Panc1 (cell line): ENCODE data around the gene EXT2. TPM values are rescaled to one million over a fixed set of nuclear protein-coding genes. Genes with fewer than 3 reads are reported as not detected.

Source experiments
- ATAC-seq: fragments of 200-7000 bp; cut with Tn5 transposase; 2 replicates; pipeline ENCODE4 v1.9.1; 2020; ENCODE audit warnings: mild to moderate bottlenecking, moderate library complexity
- BruUV-seq: library from RNA; stranded (reverse); fragments of 400-500 nt; replicated peaks from 2 replicates; lab custom pipeline; 2021; lab: Mats Ljungman, UMichigan
- CTCF ChIA-PET: fragments of 300-600 bp; sonication (Branson Sonifier 250); formaldehyde crosslinking; loops from one replicate; lab custom pipeline; 2022; ENCODE audit warnings: antibody characterized with exemption; lab: Charles Lee
- POLR2A ChIA-PET: fragments of 300-600 bp; sonication (Branson Sonifier 250); formaldehyde crosslinking; loops from one replicate; lab custom pipeline; 2022; ENCODE audit warnings: antibody characterized with exemption; lab: Charles Lee
- DNase-seq: peaks from one replicate; pipeline ENCODE4 v3.0.0-alpha.2; 2010; ENCODE audit warnings: low read depth, low spot score
- H3K27ac ChIP-seq: 2 replicates; pipeline ENCODE4 v1.5.1; 2011; ENCODE audit warnings: mild to moderate bottlenecking, low read length, inconsistent platforms
- H3K27me3 ChIP-seq: fragments of 200-500 bp; sonication (Bioruptor generic); 2 replicates; pipeline ENCODE4 v1.6.0; 2014; ENCODE audit warnings: low read length, inconsistent platforms; ENCODE audit not compliant: control insufficient read depth, insufficient read depth
- H3K36me3 ChIP-seq: fragments of 200-500 bp; sonication (Bioruptor generic); 2 replicates; pipeline ENCODE4 v1.5.1; 2014; ENCODE audit warnings: inconsistent platforms, mild to moderate bottlenecking, low read length, moderate library complexity; ENCODE audit not compliant: control insufficient read depth, insufficient read depth
- H3K4me1 ChIP-seq: 2 replicates; pipeline ENCODE4 v1.5.1; 2011; ENCODE audit warnings: inconsistent platforms, mild to moderate bottlenecking, low read length, moderate library complexity; ENCODE audit not compliant: control insufficient read depth, insufficient read depth
- H3K4me3 ChIP-seq, 2 experiments: 2 replicates each; pipeline ENCODE4 v1.5.1; 2011 to 2012; ENCODE audit warnings: low read depth in 2 of 2, low read length in 2 of 2, mild to moderate bottlenecking in 2 of 2, inconsistent platforms in 1 of 2, moderate library complexity in 1 of 2
- H3K9me3 ChIP-seq: fragments of 200-500 bp; sonication (Bioruptor generic); 2 replicates; pipeline ENCODE4 v1.5.1; 2014; ENCODE audit warnings: low read depth, mild to moderate bottlenecking, inconsistent platforms, low read length, moderate library complexity; ENCODE audit not compliant: control insufficient read depth, insufficient read depth
- CTCF ChIP-seq: fragments of 450-650 bp; IDR thresholded peaks from 2 replicates; pipeline ENCODE4 v1.5.1; 2017; ENCODE audit warnings: mild to moderate bottlenecking
- POLR2AphosphoS5 ChIP-seq: IDR thresholded peaks from 2 replicates; pipeline ENCODE4 v1.6.1; 2012; ENCODE audit warnings: mild to moderate bottlenecking, low read depth, low read length, moderate library complexity
- REST ChIP-seq, 2 experiments: IDR thresholded peaks; 2 replicates each; pipeline ENCODE4 v1.6.1; 2011 to 2012; ENCODE audit warnings: low read depth in 2 of 2, control low read depth in 1 of 2, low read length in 1 of 2, mild to moderate bottlenecking in 1 of 2, moderate library complexity in 1 of 2; ENCODE audit not compliant: insufficient read depth in 1 of 2
- SIN3A ChIP-seq: IDR thresholded peaks from 2 replicates; pipeline ENCODE4 v1.6.1; 2012; ENCODE audit warnings: low read depth, mild to moderate bottlenecking, low read length, moderate library complexity, borderline replicate concordance; ENCODE audit not compliant: insufficient read depth
- TCF7L2 ChIP-seq: IDR thresholded peaks from 2 replicates; pipeline ENCODE4 v1.6.1; 2011; ENCODE audit warnings: mild to moderate bottlenecking, low read depth, low read length, inconsistent platforms
- in situ Hi-C: cut with HindIII; loops from 2 replicates; pipeline ENCODE4 v1.10.0; 2016; ENCODE audit warnings: low sequenced_read_pairs, low pct_unique_long_range_greater_than_20kb
- intact Hi-C: fragments of 100-400 bp; cut with micrococcal nuclease; formaldehyde crosslinking; loops from one replicate; pipeline ENCODE4 v1.10.0; 2022; ENCODE audit not compliant: unreplicated experiment
- total RNA-seq: library from RNA; stranded (reverse); gene quantifications from one replicate; pipeline ENCODE4 v1.2.1, GENCODE V29; 2021; ENCODE audit not compliant: unreplicated experiment

The EXT2 gene
- total RNA-seq, 1 experiment from 2014 or later, result 57.5 TPM

DNA sequence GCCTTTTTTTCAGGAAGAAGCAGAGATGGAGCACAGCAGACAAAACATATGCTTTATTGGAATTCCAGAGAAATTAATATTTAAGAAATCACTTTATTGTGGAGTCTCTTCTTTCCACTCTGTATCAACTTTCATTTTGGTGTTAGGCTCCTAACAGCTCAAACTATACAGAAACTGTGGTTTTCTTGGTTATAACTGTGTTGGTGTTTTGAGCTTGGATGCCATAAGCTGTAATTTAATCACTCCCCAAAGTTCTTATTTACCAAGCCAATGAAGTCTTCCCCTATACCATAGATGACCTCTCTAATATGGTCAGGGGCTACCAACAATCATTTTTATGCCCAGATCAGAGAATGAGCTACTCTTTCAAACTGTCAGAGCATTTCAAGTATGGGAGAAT lies 90.0 kb downstream of the EXT2 start:
- DNase-seq (no peak), ATAC-seq (no peak)
- BruUV-seq, result no TSS peak
- no peak overlapping the region for H3K27ac ChIP-seq
- TF ChIP-seq CTCF (no peak), POLR2AphosphoS5 (no peak), SIN3A (no peak), REST (IDR thresholded peaks at IDR 0.05; ENCODE audit: insufficient read depth in 1 of 2, low read depth in 2 of 2, low read length in 1 of 2) (no peak), TCF7L2 (no peak)
- H3K27me3 ChIP-seq, result no peaks in the 10 kb centered on the region
- no peak overlapping the region for H3K4me3 ChIP-seq
- ChIA-PET CTCF (interaction anchor here (0.6 to 0.7 kb wide), 2 partner anchors 11 to 329 kb away, joined by 3 read pairs; no protein-coding TSS in a partner anchor), POLR2A (interaction anchor here (0.7 kb wide), 1 partner anchor 78 kb away, joined by 3 read pairs; no protein-coding TSS in a partner anchor)
- H3K4me1 ChIP-seq, result 0 out of 2 replicates have a peak, but pooled peaks cover under 1% of the 10 kb centered on the region
- in situ Hi-C loops (no loop called here), intact Hi-C loops (no loop called here)
- H3K9me3 ChIP-seq, result peaks cover 8% of the 10 kb centered on the region; the same call in 1 of the 2 replicates
- no peaks in the 10 kb centered on the region; the same call in 1 of the 2 replicates for H3K36me3 ChIP-seq

DNA sequence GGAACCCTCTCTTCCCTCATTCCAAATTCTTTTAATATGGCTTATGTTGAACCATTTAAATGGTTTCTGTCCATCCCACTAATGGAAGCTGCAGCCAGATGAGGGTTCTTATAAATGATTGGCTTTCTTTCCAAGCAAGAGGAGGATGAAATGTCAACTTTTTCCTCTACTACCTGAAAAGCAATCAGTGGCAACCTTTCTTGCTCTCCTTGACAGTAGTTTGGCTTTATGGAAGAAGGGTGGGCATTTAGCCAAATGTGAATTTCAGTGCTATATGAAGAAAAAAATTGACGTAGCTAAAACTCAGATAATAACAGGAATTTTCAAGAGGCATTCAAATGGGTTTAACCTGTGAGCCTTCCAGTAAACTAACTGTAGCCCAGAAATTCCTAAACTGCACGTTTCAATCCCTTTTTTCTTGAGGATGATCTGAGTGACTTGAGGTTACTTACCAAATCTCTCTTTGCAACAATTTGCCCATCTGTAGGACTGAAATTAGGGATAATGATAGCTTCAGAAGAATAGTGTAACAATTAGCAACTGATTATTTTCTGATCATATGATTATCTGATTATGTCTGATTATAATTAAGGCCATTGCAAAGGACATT lies 90.9 kb downstream of the EXT2 start:
- POLR2A ChIA-PET, result no interaction called here
- intact Hi-C loops, result no loop called here
- BruUV-seq, result no TSS peak

More for the DNA sequence above, 90.9 kb downstream of the EXT2 start:
- no peaks in the 10 kb centered on the region for H3K27me3 ChIP-seq
- H3K4me1 ChIP-seq, result 0 out of 2 replicates have a peak, but pooled peaks cover 2% of the 10 kb centered on the region
- DNase-seq (no peak), ATAC-seq (no peak)
- TF ChIP-seq CTCF, result no peak
- H3K27ac ChIP-seq, result no peak overlapping the region
- CTCF ChIA-PET, result no interaction called here
- no peaks in the 10 kb centered on the region; the same call in 1 of the 2 replicates for H3K36me3 ChIP-seq
- H3K9me3 ChIP-seq, result peaks cover 8% of the 10 kb centered on the region; the same call in 1 of the 2 replicates
- in situ Hi-C loops, result no loop called here
- no peak overlapping the region for H3K4me3 ChIP-seq
